GM21825 (cell line): ENCODE results near the gene ASXL1.
A peak's percentile ranks its signal among the peaks of the same experiment; 100 is the strongest.
"Not testable (repeated sequence)": the region's sequence is repeated elsewhere in the genome, so short reads cannot be mapped to it uniquely, and the experiment has no call there.

Source experiments
- ATAC-seq: cut with Tn5 transposase; IDR thresholded peaks from one replicate; pipeline ENCODE4 v1.9.1; 2021; ENCODE audit warnings: mild to moderate bottlenecking, moderate library complexity; ENCODE audit not compliant: unreplicated experiment

ASXL1 gene

DNA sequence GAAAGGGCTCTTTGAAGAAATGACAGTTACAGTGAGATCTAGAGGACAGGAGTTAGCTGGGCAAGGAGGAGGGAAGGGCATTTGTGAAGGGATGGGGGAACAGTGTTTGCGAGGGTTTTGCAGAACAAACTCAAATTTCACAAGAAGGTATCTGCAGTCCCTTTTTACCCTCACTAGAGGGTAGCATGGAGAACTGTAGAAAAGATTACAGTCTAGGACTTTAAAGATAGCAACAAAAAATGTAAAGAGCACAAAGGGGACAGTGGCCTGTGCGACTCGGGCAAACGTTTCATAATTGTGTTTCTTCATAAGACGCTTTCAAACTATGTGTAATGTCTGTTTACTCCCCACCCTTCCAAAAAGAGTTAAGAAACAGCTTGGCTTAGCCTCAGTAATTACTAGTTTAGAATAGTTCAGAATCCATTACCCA, 21.2 kb upstream of the ASXL1 start:
- no peak for ATAC-seq

DNA sequence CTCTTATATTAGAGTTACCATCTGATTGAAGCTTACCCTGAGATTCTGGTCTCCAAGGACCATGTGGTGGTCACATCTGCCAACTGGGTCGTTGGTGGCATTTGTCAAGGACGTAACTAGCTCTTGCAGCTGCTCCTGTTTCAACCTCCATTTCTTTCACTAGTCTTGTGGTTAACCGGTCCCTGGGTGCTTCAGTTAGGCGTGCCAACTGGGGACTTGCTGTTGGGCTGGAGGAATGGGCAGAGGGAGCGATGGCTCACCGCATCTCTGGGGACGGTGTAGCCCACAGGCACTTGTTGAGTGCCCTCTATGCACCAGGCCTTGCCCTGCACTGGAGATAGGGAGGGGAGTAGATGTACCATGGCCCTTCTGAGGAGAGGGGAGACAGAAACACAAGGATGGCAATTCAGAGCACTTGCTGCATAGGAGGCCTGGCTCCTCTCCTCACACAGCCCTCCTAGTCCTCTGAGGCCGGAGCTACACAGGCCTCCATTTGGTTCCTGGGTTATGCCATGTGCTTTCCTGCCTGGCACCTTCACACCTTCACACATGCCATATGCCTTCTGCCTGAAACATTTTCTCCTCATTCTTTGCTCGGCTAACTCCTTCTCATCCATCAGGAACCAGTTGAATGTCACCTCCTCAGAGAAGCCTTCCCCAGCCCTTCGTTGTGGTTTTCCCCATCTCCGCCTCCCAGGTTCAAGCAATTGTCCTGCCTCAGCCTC, 20.0 kb upstream of the ASXL1 start:
- no peak for ATAC-seq

- ATAC-seq = no peak
These were observed 19.5 kb upstream of the ASXL1 start for GRCh38 chr20:32338665-32339064.

DNA sequence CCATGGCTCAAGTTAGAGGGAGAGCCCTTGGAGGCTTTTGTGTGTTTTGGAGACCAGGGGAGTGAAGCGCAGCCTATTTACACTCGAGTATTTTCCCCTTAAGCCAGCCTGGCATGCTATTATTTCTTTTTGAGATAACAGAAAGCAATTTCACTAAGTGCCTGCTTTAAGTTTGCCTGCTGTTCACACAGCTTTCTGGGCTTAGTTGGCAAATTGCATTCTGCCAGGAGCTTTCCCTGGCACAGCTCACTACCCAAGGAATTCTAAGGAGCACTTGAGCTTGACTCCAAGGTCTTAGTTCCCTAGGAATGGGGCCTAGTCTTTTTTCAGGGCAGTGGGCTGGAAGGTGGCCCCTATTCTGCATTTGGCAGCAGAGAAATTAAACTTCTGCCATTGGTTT, 19.0 kb upstream of the ASXL1 start:
- ATAC-seq = no peak

DNA sequence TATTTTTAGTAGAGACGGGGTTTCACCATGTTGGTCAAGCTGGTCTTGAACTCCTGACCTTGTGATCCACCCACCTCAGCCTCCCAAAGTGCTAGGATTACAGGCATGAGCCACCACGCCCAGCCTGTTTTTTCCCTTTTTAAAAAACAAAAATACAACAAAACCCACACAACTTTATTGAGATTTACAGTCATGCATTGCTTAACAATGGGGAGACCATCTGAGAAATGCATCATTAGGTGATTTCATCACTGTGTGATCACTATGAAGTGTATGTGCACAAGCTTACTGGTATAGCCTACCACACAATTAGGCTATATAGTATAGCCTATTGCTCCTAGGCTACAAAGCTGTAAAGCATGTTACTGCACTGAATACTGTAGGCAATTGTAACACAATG, 17.1 kb upstream of the ASXL1 start:
- not testable (repeated sequence) for ATAC-seq

DNA sequence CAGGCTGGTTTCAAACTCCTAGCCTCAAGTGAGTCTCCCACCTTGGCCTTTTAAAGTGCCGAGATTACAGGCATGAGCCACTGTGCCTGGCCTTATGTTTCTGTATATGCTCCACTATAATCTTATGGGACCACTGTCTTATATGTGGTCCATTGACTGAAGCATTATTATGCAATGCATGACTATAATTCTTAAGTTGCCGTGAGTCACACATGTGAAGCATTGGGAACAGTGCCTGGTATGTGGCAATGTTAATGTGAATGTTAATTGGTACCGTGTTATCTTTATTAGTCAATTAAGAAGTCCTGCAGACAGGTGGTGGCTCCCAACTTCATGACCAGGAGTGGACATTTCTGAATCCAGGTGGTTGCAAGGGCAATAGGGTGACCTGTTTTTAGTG, 14.7 kb upstream of the ASXL1 start:
- ATAC-seq = no peak

- ATAC-seq = no peak
These were observed 13.2 kb upstream of the ASXL1 start for GRCh38 chr20:32344835-32345506.

GRCh38 chr20:32348207-32348606, 9.9 kb upstream of the ASXL1 start:
- ATAC-seq = no peak

DNA sequence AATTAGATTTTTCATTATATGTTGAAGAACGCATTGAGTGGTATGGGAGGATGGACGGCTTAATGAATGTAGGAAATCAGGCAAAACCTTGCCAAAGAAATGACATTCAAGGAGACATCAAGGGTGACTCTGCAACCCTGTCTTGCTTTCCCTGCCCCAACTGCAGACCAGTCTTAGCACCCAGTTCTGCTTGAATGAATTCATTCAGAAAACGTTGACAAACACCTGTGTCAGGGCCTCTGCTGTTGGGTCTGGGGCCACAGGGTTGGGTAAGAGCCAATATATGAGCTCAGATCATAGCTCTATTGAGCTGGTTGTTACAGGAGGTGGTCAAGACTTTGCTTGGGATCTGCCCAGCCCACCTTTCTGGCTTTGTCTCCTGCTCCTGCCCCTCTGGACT, 7.7 kb upstream of the ASXL1 start:
- no peak for ATAC-seq

DNA sequence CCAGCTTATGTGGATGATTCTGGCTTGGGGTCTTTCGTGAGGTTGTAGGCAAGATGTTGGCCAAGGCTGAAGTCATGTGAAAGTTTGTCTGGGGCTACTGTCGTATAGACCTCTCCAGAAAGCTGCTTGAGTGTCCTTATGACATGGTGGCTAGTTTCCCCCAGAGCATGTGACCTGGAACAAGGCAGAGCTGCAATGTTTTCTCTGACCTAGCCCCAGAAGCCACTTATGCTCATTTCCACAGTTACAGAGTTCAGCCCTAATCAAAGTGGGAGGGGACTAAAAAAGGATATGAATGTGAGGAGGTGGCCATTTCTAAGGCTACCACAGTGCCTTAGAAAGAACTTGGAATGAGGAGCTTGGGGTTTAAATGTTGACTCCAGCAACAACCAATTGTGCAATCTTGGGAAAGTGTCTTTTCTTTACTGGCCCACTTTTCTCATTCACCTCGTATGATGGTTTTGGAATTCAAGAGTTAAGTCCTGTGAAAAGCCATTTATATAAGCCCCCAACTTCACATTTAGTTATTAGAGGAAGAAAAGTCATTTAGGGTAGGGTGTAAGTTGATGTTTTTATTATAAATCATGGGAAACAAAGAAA, 5.9 kb upstream of the ASXL1 start:
- ATAC-seq = no peak

DNA sequence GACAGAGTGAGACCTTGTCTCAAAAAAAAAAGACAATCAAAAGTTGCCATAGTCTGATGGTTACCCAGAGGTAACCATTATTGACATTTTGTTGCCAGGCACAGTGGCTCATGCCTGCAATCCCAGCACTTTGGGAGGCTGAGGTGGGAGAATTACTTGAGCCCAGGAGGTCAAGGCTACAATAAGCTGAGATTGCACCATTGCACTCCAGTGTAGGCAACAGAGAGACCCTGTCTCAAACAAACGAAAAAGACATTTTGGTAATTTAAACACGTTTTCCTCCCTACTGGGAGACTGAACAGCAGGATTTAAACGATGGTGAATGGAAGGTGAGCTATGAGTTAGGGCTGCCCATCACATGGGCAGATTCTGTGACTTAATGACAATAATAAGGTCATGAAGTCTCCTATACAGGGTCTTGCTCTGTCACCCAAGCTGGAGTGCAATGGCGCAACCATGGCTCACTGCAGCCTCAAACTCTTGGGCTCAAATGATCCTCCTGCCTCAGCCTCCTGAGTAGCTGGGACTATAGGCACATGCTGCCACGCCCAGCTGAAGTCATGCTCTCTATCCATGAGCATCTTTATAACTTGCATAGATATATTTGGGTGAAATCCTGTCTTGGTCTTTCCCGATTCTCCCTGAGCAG, 4.2 kb upstream of the ASXL1 start:
- ATAC-seq = no peak

DNA sequence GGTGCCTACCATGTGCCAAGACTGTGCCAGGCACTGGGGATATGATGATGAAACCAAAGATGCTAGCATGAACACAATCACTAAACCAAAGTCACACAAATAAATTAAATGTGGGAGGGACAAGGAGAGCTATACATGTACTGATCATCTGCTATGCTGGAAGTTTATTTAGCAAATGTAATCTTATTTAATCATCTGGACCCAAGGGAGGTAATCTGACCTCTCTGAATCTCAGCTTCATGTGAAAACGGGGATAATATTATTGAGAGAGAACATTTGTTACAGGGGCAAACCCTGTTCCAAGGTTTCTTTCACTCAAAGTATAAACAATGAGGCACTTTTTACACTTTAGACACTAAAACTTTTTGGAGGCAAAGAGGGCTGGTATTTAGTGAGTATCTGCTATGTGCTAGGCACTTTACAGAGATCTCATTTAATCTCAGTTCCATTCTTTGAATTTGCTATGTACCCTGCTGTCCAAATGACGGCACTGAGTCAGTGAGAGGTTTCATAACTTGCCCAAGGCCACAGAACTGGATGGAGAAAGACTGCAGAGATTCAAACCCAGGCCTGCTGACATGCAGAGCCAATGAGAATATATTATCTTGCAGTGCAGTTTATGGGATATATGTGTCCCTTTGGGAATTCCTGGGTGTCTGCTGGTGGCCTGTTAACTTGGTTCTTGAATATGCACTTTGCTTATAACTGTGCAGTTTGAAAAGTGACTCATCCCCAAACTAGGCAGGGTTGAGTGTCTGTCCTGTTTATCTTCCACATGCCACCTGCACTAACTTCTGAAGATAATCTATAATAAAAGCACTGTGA, 3.3 kb upstream of the ASXL1 start:
- ATAC-seq = no peak

DNA sequence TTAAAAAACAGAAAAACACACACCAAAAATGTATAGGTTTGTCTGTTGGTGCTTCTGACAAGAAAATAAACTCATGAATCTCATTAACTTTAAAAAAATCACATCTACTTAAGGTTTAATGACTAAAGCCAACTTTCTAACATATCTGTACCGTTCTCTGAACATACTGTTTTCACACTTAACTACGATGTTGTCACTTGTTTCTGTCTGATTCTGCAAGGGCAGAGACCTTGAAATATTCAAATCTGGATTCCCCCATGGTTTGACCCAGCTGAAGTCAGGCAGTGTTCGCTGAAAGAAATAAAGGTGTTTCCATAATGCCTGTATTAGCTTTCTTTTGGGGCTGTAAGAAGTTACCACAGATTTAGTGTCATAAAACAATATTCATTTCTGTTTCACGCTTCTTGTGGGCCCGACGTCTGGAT, 2.7 kb upstream of the ASXL1 start:
- no peak for ATAC-seq

DNA sequence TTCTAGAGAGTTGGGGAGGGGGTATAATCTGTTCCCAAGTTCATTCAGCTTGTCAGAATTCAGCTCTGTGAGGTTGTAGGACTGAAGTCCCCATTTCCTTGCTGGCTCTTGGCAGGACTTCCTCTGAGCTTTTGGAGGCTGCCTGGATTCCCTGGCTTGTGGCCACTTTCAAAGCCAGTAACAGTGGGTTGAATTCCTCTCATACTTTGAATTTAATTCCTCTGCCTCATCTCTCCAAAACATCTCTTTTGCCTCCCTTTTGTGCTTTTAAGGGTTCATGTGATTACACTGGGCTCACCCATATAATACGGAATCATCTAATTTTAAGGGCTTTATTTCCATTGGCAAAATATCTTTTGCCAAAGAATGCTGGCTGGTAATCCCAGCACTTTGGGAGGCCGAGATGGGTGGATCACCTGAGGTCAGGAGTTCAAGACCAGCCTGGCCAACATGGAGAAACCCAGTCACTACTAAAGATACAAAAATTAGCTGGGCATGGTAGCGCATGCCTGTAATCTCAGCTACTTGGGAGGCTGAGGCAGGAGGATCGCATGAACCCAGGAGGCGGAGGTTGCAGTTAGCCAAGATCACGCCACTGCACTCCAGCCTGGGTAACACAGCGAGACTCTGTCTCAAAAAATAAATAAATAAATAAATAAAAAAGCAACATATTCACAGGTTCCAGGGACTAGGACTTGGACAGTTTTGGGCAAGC, 2.1 kb upstream of the ASXL1 start:
- not testable (repeated sequence) for ATAC-seq

DNA sequence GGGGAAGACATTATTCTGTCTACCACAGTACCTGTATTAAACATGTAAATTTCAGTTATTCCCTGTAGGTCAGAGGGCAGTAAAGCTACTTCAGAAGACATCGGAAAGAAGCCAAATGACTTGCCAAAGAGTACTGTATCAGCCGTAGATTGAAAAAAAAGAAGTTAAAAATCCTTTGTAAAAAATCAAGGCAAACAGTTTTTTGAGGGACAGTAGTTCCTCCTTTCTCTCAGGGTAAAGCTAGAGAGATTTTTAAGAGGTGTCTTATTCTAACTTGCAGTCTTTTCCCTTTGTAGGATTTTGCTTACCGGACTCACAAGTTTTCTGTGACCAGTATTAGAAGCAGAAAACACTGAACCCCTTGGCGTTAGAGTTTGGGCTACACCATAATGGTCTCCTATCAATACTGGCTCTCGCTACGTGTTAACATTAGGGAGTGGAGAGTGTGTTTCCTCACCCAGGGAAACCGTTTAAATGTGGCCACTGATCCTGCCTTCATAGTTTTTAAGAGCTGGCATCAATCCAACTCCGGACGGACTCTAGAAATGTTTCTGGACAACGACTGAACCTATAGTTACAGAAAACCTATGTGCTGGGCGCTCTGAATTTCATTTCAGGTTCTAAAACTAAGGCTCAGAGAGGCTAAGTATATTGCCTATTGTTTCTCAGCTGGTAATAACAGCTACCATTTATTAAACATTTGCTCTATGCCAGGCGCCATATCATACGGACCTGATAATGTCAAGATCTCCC, 1.3 kb upstream of the ASXL1 start:
- no peak for ATAC-seq

- no peak for ATAC-seq
These were observed 709 bp upstream of the ASXL1 start for GRCh38 chr20:32357375-32357868.

DNA sequence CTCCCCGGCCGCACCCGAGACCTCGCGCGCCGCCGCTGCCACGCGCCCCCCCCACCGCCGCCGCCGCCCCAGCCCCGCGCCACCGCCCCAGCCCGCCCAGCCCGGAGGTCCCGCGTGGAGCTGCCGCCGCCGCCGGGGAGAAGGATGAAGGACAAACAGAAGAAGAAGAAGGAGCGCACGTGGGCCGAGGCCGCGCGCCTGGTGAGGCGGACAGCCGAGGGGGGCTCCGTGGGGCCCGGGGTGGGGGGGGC, 426 bp downstream of the ASXL1 start:
- no peak for ATAC-seq

- peak; percentile 22 for ATAC-seq
These were observed 927 bp downstream of the ASXL1 start for GRCh38 chr20:32358883-32359632.
